Measurements from ENCODE around the gene PTPN18.

The PTPN18 gene

DNA sequence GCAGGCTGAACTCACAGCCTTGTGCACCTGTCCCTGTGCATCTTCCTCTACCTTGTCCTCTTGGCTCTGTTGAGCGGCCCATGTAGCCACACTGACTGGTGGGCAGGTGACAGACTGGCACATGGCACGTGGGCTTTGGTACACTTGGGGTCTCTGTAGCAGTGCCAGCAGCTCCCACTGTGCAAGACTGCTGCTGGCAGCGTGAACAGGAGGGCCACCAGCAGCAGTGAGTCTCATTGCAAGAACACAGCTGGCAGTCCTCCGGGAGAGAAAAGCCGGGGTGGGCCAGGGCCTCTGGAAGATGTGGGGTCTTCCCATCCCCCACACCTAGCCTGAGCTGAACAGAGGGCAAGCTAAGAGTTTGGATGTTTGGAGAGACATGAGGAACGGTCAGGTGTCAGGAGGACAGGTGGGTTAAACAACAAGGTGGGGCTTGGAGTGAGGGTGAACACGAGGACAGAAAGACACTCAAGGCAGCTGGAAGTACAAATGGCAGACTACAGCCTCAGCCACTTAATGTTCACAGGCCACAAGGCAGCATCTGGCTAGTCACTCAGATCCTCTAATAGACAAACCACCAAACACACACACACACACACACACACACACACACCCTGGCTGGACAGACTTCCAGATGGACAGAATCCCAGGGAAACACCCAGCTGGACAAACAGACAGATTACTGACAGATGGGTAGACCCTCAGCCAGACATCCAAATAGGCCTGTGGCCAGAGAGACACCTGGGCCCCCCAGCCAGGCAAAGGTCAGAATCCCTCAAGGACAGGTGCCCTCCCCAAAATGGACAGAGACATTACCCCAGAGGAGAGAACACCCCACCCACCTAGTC lies 2.3 kb upstream of the PTPN18 start:
- FAIRE-seq (no peak), DNase-seq (ENCODE audit: insufficient read length) (no peak)
- no peak for TF ChIP-seq TAF1 (IDR thresholded peaks at IDR 0.05; ENCODE audit: borderline replicate concordance, low read depth, low read length)
- no peak for TF ChIP-seq POLR2A (IDR thresholded peaks at IDR 0.05; ENCODE audit: low read depth, low read length)
- no peak for TF ChIP-seq POLR2AphosphoS5 (IDR thresholded peaks at IDR 0.05; ENCODE audit: low read depth, low read length)

DNA sequence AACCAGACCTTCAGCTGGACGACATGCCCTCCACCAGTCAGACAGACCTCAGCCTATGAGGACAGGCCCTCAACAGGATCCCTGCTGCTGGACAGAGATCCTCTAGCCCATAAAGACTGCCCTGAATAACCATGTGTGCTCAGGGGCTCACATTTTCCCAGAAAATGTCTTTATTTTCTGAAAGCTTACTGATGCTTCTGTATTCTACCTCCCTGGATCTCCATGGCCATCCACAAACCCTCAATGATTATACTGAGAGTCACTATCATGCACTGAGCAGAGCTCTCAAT lies 1.8 kb upstream of the PTPN18 start:
- DNase-seq (ENCODE audit: insufficient read length) = no peak
- FAIRE-seq = no peak
- no peak for TF ChIP-seq POLR2AphosphoS5 (IDR thresholded peaks at IDR 0.05; ENCODE audit: low read depth, low read length)

GRCh38 chr2:130355172-130355577 lies 681 bp upstream of the PTPN18 start:
- DNase-seq (ENCODE audit: insufficient read length) = no peak
- no peak for FAIRE-seq
- TF ChIP-seq POLR2AphosphoS5 (IDR thresholded peaks at IDR 0.05; ENCODE audit: low read depth, low read length) (no peak), TAF1 (IDR thresholded peaks at IDR 0.05; ENCODE audit: borderline replicate concordance, low read depth, low read length) (no peak), POLR2A (IDR thresholded peaks at IDR 0.05; ENCODE audit: low read depth, low read length) (no peak)

DNA sequence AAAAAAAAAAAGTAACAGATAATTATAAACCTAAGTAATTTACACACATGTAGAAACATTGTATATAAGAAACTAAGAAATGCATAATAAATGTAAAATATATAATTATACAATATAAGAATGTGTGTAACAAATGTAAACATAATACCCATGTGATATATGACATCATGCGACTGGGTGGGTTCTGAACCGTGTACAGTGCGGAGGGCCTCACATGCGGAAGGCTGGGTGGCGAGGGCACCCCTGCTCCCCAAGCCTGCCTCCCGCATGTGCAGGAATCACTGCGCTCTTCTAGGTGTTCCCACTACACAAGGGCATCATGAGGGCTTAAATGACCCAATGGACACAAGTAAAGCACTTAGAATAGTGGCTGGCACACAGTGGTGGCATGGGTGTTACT lies 2.0 kb downstream of the PTPN18 start:
- FAIRE-seq = no peak
- DNase-seq (ENCODE audit: insufficient read length) = no peak
- TF ChIP-seq POLR2A (IDR thresholded peaks at IDR 0.05; ENCODE audit: low read depth, low read length) (no peak), TAF1 (IDR thresholded peaks at IDR 0.05; ENCODE audit: borderline replicate concordance, low read depth, low read length) (no peak), POLR2AphosphoS5 (IDR thresholded peaks at IDR 0.05; ENCODE audit: low read depth, low read length) (no peak)

DNA sequence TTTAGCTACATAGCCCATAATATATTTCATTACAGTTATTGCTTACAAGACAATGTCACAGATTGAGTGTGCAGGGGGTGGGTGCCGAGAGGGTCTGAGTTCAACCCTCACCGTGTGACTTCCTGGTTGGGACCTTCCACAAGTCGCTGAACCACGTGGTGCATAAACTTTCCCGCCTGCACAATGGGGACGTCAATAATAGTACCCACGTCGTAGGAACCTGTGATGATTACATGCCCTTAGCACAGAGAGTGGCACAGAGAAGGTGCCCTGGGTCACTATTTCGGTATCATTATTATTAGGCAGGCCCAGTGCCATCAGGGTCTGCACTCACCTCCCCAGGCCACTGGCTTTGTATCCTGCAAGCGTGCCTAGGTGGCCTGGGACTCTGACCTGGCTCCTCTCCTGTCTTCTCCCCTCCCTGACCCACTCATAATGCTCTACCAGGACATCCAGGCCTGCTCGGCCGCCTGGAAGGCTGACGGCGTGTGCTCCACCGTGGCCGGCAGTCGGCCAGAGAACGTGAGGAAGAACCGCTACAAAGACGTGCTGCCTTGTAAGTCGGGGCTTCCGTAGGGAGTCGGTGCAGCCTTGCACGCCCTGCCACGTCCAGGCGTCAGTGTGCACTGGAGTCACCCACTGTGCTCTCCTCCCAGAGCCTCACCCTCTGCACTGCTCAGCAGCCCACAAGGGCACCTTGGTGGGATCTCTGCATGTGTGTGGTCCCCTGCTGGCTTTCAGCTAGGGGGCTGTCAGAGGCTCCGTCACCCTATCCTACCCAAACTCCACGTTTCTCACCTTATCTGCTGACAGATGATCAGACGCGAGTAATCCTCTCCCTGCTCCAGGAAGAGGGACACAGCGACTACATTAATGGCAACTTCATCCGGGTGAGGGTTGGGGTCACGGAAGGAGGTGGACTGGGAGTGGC lies 2.8 kb downstream of the PTPN18 start:
- FAIRE-seq (no peak), DNase-seq (ENCODE audit: insufficient read length) (no peak)
- TF ChIP-seq TAF1 (IDR thresholded peaks at IDR 0.05; ENCODE audit: borderline replicate concordance, low read depth, low read length) (no peak), POLR2A (IDR thresholded peaks at IDR 0.05; ENCODE audit: low read depth, low read length) (no peak), POLR2AphosphoS5 (IDR thresholded peaks at IDR 0.05; ENCODE audit: low read depth, low read length) (no peak)

GRCh38 chr2:130359466-130359865 lies 3.6 kb downstream of the PTPN18 start:
- no peak for FAIRE-seq
- TF ChIP-seq TAF1 (IDR thresholded peaks at IDR 0.05; ENCODE audit: borderline replicate concordance, low read depth, low read length) (no peak), POLR2AphosphoS5 (IDR thresholded peaks at IDR 0.05; ENCODE audit: low read depth, low read length) (no peak), POLR2A (IDR thresholded peaks at IDR 0.05; ENCODE audit: low read depth, low read length) (no peak)
- DNase-seq (ENCODE audit: insufficient read length) = no peak

DNA sequence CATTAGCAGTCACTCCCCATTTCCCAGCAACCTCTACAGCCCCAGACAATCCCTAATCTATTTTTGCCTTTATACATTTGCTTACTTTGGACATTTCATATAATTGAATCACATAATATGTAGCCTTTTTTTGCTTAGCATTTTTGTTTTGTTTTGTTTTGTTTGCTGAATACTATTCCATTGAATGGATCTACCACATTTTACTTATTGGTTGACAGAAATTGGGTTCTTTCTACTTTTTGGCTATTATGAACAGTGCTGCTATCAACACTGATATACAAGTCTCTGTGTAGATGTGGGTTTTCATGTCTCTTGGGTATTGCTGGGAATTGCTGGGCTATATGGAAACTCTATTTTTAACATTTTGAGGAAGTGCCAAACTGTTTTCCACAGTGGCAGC lies 7.6 kb downstream of the PTPN18 start:
- no peak for DNase-seq (ENCODE audit: insufficient read length)
- no peak for FAIRE-seq
- TF ChIP-seq TAF1 (IDR thresholded peaks at IDR 0.05; ENCODE audit: borderline replicate concordance, low read depth, low read length) = no peak

DNA sequence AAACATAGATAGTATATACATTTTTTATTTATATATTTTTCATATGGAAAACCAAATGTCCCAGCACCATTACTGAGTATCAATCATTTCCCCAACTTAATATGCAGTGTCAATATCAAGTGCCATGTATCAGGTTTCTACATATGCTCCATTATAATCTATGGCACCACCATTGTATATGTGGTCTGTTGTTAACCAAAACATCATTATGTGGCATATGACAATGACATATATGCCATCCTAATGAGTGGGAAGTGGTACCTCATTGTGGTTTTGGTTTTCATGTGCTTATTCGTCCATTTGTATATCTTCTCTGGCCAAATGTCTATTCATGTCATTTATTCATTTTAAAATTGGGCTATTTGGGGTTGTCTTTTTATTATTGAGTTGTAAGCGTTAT lies 9.2 kb downstream of the PTPN18 start:
- DNase-seq (ENCODE audit: insufficient read length) (no peak), FAIRE-seq (no peak)
- TF ChIP-seq POLR2AphosphoS5 (IDR thresholded peaks at IDR 0.05; ENCODE audit: low read depth, low read length) = no peak
- no peak for TF ChIP-seq TAF1 (IDR thresholded peaks at IDR 0.05; ENCODE audit: borderline replicate concordance, low read depth, low read length)
- no peak for TF ChIP-seq POLR2A (IDR thresholded peaks at IDR 0.05; ENCODE audit: low read depth, low read length)

DNA sequence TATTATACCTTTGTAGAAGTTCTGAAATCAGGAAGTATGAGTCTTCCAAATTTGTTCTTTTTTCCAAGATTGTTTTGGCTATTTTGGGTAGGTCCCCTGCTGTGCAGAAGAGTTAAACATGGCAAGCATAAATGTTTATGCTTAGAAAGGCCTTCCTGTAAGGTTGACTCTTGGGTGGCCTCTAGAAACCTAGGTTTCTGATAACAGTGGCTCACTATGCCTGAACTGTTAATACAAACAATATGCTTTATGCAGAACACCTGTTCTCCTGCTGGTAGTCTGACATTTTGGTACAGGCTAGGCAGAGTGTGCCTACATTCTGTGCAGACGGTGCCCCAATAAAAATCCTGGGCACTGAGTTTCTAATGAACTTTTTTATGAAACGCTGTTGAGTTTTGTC lies 10.1 kb downstream of the PTPN18 start:
- no peak for FAIRE-seq
- TF ChIP-seq POLR2A (IDR thresholded peaks at IDR 0.05; ENCODE audit: low read depth, low read length) = no peak
- TF ChIP-seq TAF1 (IDR thresholded peaks at IDR 0.05; ENCODE audit: borderline replicate concordance, low read depth, low read length) = no peak
- TF ChIP-seq POLR2AphosphoS5 (IDR thresholded peaks at IDR 0.05; ENCODE audit: low read depth, low read length) = no peak
- DNase-seq (ENCODE audit: insufficient read length) = no peak

GRCh38 chr2:130366720-130367119 lies 10.9 kb downstream of the PTPN18 start:
- no peak for DNase-seq (ENCODE audit: insufficient read length)
- no peak for TF ChIP-seq TAF1 (IDR thresholded peaks at IDR 0.05; ENCODE audit: borderline replicate concordance, low read depth, low read length)
- TF ChIP-seq POLR2AphosphoS5 (IDR thresholded peaks at IDR 0.05; ENCODE audit: low read depth, low read length) = no peak
- TF ChIP-seq POLR2A (IDR thresholded peaks at IDR 0.05; ENCODE audit: low read depth, low read length) = no peak
- no peak for FAIRE-seq

DNA sequence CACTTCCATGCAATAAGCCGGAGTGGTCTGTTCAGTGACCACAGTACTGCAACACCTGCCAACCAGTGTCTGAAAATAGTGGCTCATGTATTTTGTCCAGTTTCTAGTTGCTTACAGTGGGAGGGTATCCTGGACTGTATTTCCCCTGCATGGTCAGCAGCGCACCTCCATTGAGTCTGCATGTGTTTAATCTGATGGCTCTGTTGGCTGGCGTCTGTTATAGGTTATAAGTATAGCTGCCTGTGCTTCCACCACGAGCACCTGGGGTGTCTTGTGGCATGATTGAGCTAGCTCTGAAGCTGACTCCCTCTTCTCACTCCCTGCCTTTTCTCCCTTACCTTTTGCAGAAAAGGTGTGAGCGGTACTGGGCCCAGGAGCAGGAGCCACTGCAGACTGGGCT lies 12.9 kb downstream of the PTPN18 start:
- DNase-seq (ENCODE audit: insufficient read length) (no peak), FAIRE-seq (no peak)
- TF ChIP-seq POLR2A (IDR thresholded peaks at IDR 0.05; ENCODE audit: low read depth, low read length) (no peak), TAF1 (IDR thresholded peaks at IDR 0.05; ENCODE audit: borderline replicate concordance, low read depth, low read length) (no peak), POLR2AphosphoS5 (IDR thresholded peaks at IDR 0.05; ENCODE audit: low read depth, low read length) (no peak)

Data from GM12892 (cell line).